PC-3 (cell line): ENCODE measurements around the gene ERCC2. TPM values are rescaled to one million over a fixed set of nuclear protein-coding genes. Genes with fewer than 3 reads are reported as not detected.

Experiments
- ATAC-seq: fragments of 200-7000 bp; cut with Tn5 transposase; 2 replicates; pipeline ENCODE4 v1.9.1; 2020; ENCODE audit warnings: mild to moderate bottlenecking, moderate library complexity
- BruUV-seq: library from RNA; stranded (reverse); fragments of 400-500 nt; replicated peaks from 2 replicates; lab custom pipeline; 2021; lab: Mats Ljungman, UMichigan
- CTCF ChIA-PET: fragments of 300-600 bp; sonication (Branson Sonifier 250); formaldehyde crosslinking; loops from one replicate; lab custom pipeline; 2022; ENCODE audit warnings: antibody characterized with exemption; lab: Charles Lee
- POLR2A ChIA-PET: fragments of 300-600 bp; sonication (Branson Sonifier 250); formaldehyde crosslinking; loops from one replicate; lab custom pipeline; 2022; ENCODE audit warnings: antibody characterized with exemption; ENCODE audit not compliant: unreplicated experiment; lab: Charles Lee
- DNase-seq: peaks from one replicate; pipeline ENCODE4 v3.0.0-alpha.2; 2015
- H2AFZ ChIP-seq: fragments of 300-600 bp; sonication (generic); 2 replicates; pipeline ENCODE4 v1.6.0; 2016; ENCODE audit warnings: antibody characterized with exemption, low read length
- H3F3A ChIP-seq: fragments of 300-600 bp; sonication (generic); one replicate; pipeline ENCODE4 v1.6.0; 2017; ENCODE audit warnings: antibody characterized with exemption, low read length, control low read depth, mild to moderate bottlenecking; ENCODE audit not compliant: unreplicated experiment
- H3K27ac ChIP-seq: fragments of 300-600 bp; sonication (generic); 2 replicates; pipeline ENCODE4 v1.5.1; 2016; ENCODE audit warnings: mild to moderate bottlenecking, low read length
- H3K27me3 ChIP-seq: fragments of 300-600 bp; sonication (generic); 2 replicates; pipeline ENCODE4 v1.6.1; 2016; ENCODE audit warnings: low read length, mixed read lengths
- H3K36me3 ChIP-seq: fragments of 300-600 bp; sonication (generic); 2 replicates; pipeline ENCODE4 v1.6.1; 2016; ENCODE audit warnings: low read depth, mixed run types, low read length, mixed read lengths
- H3K4me1 ChIP-seq: fragments of 300-600 bp; sonication (generic); 2 replicates; pipeline ENCODE4 v1.5.1; 2016; ENCODE audit warnings: low read length; ENCODE audit not compliant: insufficient read depth
- H3K4me2 ChIP-seq: fragments of 300-600 bp; sonication (generic); 2 replicates; pipeline ENCODE4 v1.6.0; 2016; ENCODE audit warnings: low read length
- H3K4me3 ChIP-seq: fragments of 300-600 bp; sonication (generic); 2 replicates; pipeline ENCODE4 v1.5.1; 2016; ENCODE audit warnings: mild to moderate bottlenecking, low read length, mixed read lengths
- H3K79me2 ChIP-seq: fragments of 300-600 bp; sonication (generic); 2 replicates; pipeline ENCODE4 v1.6.1; 2017; ENCODE audit warnings: low read length, mixed read lengths
- H3K9ac ChIP-seq: fragments of 300-600 bp; sonication (generic); 2 replicates; pipeline ENCODE4 v1.6.0; 2016; ENCODE audit warnings: mild to moderate bottlenecking, low read length
- H3K9me2 ChIP-seq: fragments of 300-600 bp; sonication (generic); replicated peaks from 2 replicates; pipeline ENCODE4 v1.6.1; 2016; ENCODE audit warnings: mixed run types, low read length, mixed read lengths
- H3K9me3 ChIP-seq: fragments of 300-600 bp; sonication (generic); 2 replicates; pipeline ENCODE4 v1.6.1; 2016; ENCODE audit warnings: low read length, mixed read lengths
- H4K20me1 ChIP-seq: fragments of 300-600 bp; sonication (generic); 2 replicates; pipeline ENCODE4 v1.6.1; 2016; ENCODE audit warnings: low read length, mixed read lengths
- CTCF ChIP-seq: fragments of 300-600 bp; sonication (generic); conservative IDR thresholded peaks from 2 replicates; pipeline ENCODE4 v1.5.1; 2017; ENCODE audit warnings: antibody characterized with exemption, low read depth, mild to moderate bottlenecking, low read length
- EZH2 ChIP-seq: fragments of 300-600 bp; sonication (generic); IDR thresholded peaks from one replicate; pipeline ENCODE4 v1.6.1; 2017; ENCODE audit warnings: antibody characterized with exemption, mild to moderate bottlenecking, low read length; ENCODE audit not compliant: unreplicated experiment
- EZH2phosphoT487 ChIP-seq: fragments of 300-600 bp; sonication (generic); IDR thresholded peaks from 2 replicates; pipeline ENCODE4 v1.6.1; 2018; ENCODE audit warnings: mild to moderate bottlenecking, antibody characterized with exemption, low read length, borderline replicate concordance
- intact Hi-C: fragments of 100-400 bp; cut with micrococcal nuclease; formaldehyde crosslinking; loops from 2 replicates; pipeline ENCODE4 v1.9.0; 2023
- total RNA-seq: library from RNA; depleted of rRNA; stranded (reverse); fragments of >200 nt; gene quantifications from 2 replicates; pipeline ENCODE4 v1.2.3, GENCODE V29; 2014

ERCC2 gene
- total RNA-seq, 1 experiment from 2014 or later: 48.0 TPM

- H3K27ac ChIP-seq: no peak overlapping the region
- H2AFZ ChIP-seq: no peak overlapping the region
- ATAC-seq (no peak), DNase-seq (no peak)
- peaks cover 9% of the 10 kb centered on the region; the same call in 1 of the 2 replicates for H3K36me3 ChIP-seq
- peaks cover 16% of the 10 kb centered on the region for H3K79me2 ChIP-seq
- ChIA-PET CTCF (interaction anchor here (0.5 kb wide), 1 partner anchor 23 kb away, joined by 3 read pairs; the partner anchor contains the start of gene KLC3), POLR2A (no interaction called here)
- no peak overlapping the region for H3K4me3 ChIP-seq
- H3K9me2 ChIP-seq: no peaks in the 10 kb centered on the region
- intact Hi-C loops: no loop called here
- H3K4me1 ChIP-seq: peaks cover 4% of the 10 kb centered on the region; the same call in 1 of the 2 replicates
- no peaks in the 10 kb centered on the region for H3K9me3 ChIP-seq
- H4K20me1 ChIP-seq: no peaks in the 10 kb centered on the region
- no TSS peak for BruUV-seq
- TF ChIP-seq EZH2 (no peak), EZH2phosphoT487 (no peak), CTCF (no peak)
- H3K9ac ChIP-seq: no peak overlapping the region
- H3F3A ChIP-seq: no peaks in the 10 kb centered on the region
- no peaks in the 10 kb centered on the region for H3K27me3 ChIP-seq
- H3K4me2 ChIP-seq: no peak overlapping the region
Observed at GRCh38 chr19:45363861-45364459, 6.4 kb downstream of the ERCC2 start.

- POLR2A ChIA-PET: no interaction called here
- no peak for TF ChIP-seq EZH2
- TF ChIP-seq EZH2phosphoT487: no peak
- TF ChIP-seq CTCF: no peak
- Histone ChIP-seq H3K9me3 (no peaks in the 10 kb centered on the region), H3K9me2 (no peaks in the 10 kb centered on the region), H3F3A (no peaks in the 10 kb centered on the region), H3K36me3 (peaks cover 12% of the 10 kb centered on the region), H3K4me2 (no peak overlapping the region), H4K20me1 (no peaks in the 10 kb centered on the region), H3K27ac (no peak overlapping the region), H2AFZ (no peak overlapping the region), H3K9ac (no peak overlapping the region), H3K79me2 (no peaks in the 10 kb centered on the region), H3K4me3 (no peak overlapping the region), H3K4me1 (no peaks in the 10 kb centered on the region), H3K27me3 (no peaks in the 10 kb centered on the region)
- DNase-seq (no peak), ATAC-seq (no peak)
- intact Hi-C loops: no loop called here
- CTCF ChIA-PET: no interaction called here
- no TSS peak for BruUV-seq
Observed at GRCh38 chr19:45362291-45362690, 8.1 kb downstream of the ERCC2 start.

- Histone ChIP-seq H3K27ac (no peak overlapping the region), H3K4me1 (no peaks in the 10 kb centered on the region), H3K9me2 (no peaks in the 10 kb centered on the region), H3K4me2 (no peak overlapping the region), H3K9me3 (no peaks in the 10 kb centered on the region), H3K36me3 (peaks cover 12% of the 10 kb centered on the region), H2AFZ (no peak overlapping the region), H3F3A (no peaks in the 10 kb centered on the region), H3K79me2 (no peaks in the 10 kb centered on the region), H4K20me1 (no peaks in the 10 kb centered on the region), H3K27me3 (no peaks in the 10 kb centered on the region), H3K9ac (no peak overlapping the region), H3K4me3 (no peak overlapping the region)
- BruUV-seq: no TSS peak
- ATAC-seq: no peak
- TF ChIP-seq CTCF (no peak), EZH2 (no peak), EZH2phosphoT487 (no peak)
- ChIA-PET CTCF (no interaction called here), POLR2A (no interaction called here)
- intact Hi-C loops: no loop called here
- no peak for DNase-seq
Observed at GRCh38 chr19:45361608-45362007, 8.8 kb downstream of the ERCC2 start.
